DLD1 (cell line): Measurements from ENCODE around the gene CCDC107.

Source experiments
- in situ Hi-C: cut with HindIII; loops from 2 replicates; pipeline ENCODE4 v1.10.0; 2017; ENCODE audit warnings: low sequenced_read_pairs

Gene CCDC107

GRCh38 chr9:35700031-35700430 lies 41.9 kb downstream of the CCDC107 start:
- in situ Hi-C loops = no loop called here

GRCh38 chr9:35700942-35701341 lies 42.9 kb downstream of the CCDC107 start:
- in situ Hi-C loops = no loop called here

GRCh38 chr9:35702696-35703095 lies 44.6 kb downstream of the CCDC107 start:
- in situ Hi-C loops = no loop called here

GRCh38 chr9:35703906-35704672 lies 46.0 kb downstream of the CCDC107 start:
- in situ Hi-C loops = no loop called here

GRCh38 chr9:35705372-35705771 lies 47.3 kb downstream of the CCDC107 start:
- in situ Hi-C loops = no loop called here

GRCh38 chr9:35705836-35706430 lies 47.8 kb downstream of the CCDC107 start:
- in situ Hi-C loops = no loop called here

GRCh38 chr9:35706951-35707350 lies 48.9 kb downstream of the CCDC107 start:
- in situ Hi-C loops = no loop called here

- in situ Hi-C loops = no loop called here
Observed at GRCh38 chr9:35708146-35708545, 50.1 kb downstream of the CCDC107 start.

GRCh38 chr9:35710818-35711500 lies 52.9 kb downstream of the CCDC107 start:
- in situ Hi-C loops = no loop called here
